Muscle of arm (tissue), 12 donors: ENCODE data around the gene LAMA3. TPM values are rescaled to one million over a fixed set of nuclear protein-coding genes. Genes with fewer than 3 reads are reported as not detected.

Experiments used
- DNase-seq: peaks from one replicate; pipeline ENCODE4 v3.0.0-alpha.2; 2013
- polyA plus RNA-seq, 12 donors: library from polyadenylated mRNA; unstranded; fragments of 120-200 nt; gene quantifications; one replicate each; pipeline ENCODE4 v1.2.1, GENCODE V29; 2013; ENCODE audit not compliant: insufficient read length in 12 of 12

LAMA3 gene
- polyA plus RNA-seq, 12 donors: 2.0 to 42.2 (median 3.8) TPM; not detected in 1

GRCh38 chr18:23968638-23969604 lies 279.7 kb downstream of the LAMA3 start:
- DNase-seq: no peak

- DNase-seq: no peak
These were observed 280.4 kb downstream of the LAMA3 start for GRCh38 chr18:23969664-23970063.

GRCh38 chr18:23970161-23971096 lies 281.2 kb downstream of the LAMA3 start:
- DNase-seq: no peak

- DNase-seq: no peak
These were observed 281.8 kb downstream of the LAMA3 start for GRCh38 chr18:23971097-23971440.

DNA sequence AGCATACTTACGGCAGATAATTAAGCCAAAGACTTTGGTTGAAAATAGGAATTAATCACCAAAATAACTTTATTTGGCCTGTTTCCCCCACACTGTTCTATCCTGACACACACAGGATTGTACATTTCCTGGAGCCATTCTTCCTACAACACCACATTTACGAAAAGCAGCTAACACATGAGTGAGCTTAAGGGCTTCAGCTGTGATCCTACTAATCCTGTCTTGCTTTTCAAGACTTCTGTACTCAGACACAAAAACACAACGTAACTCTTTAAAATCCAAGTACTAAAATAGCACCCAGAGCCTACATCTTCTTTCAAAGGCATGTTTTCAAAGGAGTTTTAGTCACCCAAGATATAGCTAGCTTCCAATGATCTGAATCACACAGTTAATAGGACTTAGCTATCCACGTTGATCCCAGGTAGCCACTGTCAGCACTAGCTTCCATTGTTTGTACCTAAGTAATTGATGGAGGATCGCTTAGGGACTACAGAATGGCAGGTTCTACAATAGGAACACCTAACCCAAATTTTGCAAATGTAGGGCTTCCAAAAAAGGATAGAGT lies 282.5 kb downstream of the LAMA3 start:
- DNase-seq: no peak

- DNase-seq: no peak
These were observed 283.2 kb downstream of the LAMA3 start for GRCh38 chr18:23972453-23972852.

- DNase-seq: no peak
These were observed 287.9 kb downstream of the LAMA3 start for GRCh38 chr18:23977103-23977502.

DNA sequence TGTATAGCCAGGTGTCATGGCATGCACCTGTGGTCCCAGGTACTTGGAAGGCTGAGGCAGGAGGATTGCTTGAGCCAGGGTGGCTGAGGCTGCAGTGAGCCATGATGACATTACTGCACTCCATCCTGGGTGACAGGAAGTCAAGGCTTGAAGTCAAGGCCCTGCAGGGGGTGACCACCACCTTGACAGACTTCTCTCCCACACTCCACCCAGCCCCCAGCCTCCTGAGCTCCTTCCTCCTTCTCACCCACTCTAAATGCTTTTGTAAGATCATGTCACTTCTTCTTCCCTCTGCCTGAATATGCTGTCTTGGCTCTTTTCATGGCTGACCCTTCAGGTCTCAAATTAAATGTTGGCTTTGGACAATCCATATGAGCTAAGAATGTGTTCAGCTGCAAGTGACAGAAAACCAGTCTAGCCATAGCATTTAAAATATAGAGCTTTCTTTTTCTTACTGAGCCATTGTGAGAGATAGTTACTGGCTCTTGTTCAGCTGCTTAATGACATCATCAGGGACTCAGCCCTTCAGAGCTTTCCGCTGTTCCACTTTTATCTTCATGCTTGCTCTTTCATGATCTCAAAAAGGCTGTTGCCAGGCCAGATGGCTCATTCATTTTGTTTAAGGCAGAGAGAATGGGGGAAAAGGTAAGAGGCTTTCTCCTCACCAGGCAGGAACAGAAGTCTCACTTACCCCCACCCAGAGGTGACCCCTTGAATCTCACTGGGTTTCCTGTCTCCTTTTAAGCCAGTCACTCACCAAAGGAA lies 288.6 kb downstream of the LAMA3 start:
- no peak for DNase-seq

DNA sequence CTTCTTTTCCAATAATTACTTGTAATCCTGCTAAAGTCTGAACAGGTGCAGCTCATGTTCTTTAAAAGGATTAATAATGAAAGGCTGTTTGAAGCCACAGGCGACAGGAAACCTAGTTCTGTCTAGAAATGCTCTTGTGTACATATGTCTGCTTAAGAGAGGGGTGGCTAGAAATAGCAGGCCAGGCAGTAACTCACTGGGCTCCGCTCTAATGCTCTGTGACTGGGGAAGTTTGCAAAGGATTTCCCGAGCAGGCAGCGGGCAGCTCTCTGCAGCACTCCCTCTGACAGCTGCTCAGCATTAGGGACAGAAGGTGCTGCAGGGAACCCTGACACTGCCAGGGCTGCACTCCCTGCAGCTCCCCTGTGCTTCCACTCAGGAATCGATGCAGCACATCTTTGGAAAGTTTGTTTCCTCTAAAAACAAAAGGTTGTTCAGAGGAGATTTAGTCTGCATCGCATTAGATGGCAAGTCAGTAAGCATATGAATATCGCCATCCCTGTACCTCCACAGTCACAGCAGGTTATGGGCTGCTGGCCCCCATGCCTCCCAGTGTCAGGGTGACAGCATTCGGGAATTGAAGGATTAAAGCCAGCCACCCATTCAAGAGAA lies 292.2 kb downstream of the LAMA3 start:
- DNase-seq: no peak

DNA sequence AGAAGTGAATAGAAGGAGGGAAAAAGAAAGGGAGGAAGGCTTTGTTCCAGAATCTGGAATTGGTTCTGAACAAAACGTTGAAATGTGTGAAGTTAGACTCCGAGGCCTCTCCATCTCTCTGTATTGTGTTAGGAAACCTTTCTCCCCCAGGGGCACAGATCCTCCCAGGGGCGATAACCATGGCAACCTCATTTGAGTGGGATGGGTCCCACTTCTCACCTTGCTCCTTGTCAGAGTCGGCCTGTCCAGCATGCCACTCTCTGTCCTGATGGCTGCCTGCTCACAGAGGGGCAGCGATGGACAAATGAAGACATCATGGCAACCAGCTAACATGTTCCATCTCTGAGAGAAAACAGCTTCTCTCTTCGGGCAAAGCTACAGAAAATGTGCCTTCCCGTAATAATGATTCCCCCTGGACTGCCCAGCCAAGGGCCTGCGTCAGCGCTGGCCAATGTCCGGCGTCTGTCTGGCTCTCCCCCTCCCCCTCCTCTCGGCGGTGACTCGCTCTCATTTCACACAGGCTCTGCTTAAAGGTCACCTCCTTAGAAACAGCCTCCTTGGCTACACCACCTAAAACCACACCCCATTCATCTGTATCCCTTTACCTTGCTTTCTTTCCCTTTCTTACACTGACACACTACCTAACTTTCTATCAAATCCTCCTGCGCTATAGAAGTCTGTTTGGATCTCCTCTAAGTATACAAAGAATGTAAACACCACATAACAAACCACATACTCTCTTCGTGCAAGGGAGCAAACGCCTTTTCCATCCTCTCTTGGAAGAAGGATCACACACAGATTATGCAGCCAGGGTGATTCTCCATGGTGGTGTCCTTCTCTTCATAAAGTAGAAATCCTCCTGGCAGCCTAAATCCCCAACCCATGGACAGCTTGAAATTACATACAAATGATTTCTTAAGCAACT lies 293.2 kb downstream of the LAMA3 start:
- DNase-seq: no peak

- no peak for DNase-seq
These were observed 293.9 kb downstream of the LAMA3 start for GRCh38 chr18:23983112-23983511.

DNA sequence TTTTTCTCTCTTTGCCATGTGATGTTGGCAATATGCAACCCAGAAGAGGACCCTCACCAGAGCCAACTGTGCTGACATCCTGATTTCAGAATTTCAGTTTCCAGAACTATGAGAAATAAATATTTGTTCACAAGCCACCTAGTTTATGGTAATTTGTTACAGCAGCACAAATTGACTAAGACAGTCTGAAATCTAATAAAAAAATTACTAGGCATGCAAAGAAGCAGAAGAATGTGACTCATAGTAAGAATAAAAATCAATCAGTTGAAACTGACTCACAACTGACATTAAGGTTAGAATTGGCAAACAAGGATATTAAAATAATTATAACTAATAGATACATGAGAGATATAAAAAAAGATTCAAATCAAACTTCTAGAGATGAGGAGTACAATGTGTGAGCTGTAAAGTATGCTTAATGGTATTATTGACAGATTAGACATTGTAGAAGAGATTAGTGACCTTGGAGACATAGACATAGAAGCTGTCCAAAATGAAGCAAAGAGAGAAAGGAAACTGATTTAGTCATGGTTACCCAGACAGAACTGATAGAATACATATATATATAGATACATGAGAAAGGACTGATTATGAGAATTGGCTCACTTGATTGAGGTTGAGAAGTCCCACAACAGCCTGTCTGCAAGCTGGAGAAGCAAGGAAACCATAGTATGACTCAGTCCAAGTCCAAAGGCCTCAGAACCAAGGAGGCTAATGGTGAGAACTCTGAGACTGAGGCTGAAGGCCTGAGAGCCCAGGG lies 297.5 kb downstream of the LAMA3 start:
- no peak for DNase-seq

GRCh38 chr18:23990474-23991410 lies 301.5 kb downstream of the LAMA3 start:
- no peak for DNase-seq

DNA sequence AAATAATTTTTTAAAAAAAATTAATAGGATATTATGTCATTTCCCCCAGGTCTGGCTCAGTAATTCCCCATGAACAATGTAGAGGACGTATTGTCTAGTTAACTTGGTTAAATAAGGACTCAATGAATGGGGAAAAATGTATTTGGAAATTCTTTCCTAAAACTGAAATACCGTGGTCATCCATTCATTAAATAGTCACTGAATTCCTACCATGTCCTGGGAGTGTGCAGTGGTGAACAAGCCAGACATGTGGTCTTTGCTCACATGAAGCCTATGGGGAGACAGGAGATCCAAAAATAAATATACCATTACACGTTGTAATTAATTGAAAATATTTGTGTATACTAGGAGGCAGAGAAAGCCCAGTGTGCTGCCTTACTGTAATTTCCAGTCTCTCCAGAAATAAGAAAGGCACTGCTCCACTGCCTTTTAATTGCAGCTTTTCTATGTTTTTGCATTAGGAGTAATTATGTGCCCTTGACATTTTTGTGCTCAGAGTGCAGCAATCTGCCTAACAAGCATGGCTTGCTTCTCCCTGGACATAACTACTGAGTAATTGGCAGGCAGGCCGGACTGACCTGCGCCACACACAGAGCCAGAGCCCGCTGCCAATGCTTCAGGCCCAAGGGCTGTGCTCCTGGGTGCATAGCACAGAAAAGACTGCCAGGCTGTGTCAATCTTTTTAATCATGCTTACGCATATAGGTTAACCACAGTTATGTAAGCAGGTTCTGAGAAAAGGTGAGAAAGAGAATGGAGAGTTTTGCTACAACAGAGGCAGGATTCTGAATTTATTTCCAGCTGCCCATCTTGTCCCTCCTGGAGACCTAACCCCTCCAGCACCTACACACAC lies 303.1 kb downstream of the LAMA3 start:
- no peak for DNase-seq

GRCh38 chr18:23992941-23993280 lies 303.7 kb downstream of the LAMA3 start:
- no peak for DNase-seq

DNA sequence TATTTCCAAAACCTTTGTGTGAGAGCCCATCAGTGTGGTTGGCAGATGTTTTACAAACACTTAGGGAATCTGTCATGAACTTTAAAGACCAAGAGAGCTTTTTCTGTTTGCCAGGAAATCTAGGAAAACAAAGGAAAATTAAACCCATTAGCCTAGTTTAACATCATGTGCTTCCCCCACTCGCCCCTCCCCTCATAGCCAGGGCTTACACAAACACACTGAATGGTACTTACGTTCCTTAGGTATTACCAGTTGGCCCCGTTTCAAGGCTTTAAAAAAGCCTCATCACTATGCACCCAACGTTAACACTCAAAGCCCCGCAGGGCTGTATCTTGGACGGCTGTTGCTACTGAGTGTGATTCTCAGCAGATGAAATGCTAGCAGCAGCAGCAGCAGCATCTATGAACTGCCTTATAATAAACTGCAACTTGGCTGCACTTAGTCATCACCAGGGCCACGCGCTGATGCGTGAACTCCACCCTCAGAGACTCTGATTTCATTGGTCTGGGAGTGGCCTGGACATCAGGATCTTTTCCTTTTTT lies 305.2 kb downstream of the LAMA3 start:
- no peak for DNase-seq

DNA sequence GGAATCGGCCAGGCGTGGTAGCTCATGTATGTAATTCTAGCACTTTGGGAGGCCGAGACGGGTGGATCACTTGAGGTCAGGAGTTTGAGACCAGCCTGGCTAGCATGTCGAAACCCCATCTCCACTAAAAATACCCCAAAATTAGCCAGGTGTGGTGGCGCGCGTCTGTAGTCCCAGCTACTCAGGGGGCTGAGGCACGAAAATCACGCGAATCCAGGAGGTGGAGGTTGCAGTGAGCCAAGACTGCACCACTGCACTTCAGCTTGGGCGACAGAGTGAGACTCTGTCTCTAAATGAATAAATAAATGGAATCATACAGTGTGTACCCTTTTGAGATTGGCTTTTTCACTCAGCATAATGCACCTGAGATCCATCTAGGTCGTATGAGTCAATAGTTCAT lies 305.9 kb downstream of the LAMA3 start:
- no peak for DNase-seq
